Right lobe of liver (tissue), 6 donors: Measurements from ENCODE around the gene RYR3. TPM values are rescaled to one million over a fixed set of nuclear protein-coding genes. Genes with fewer than 3 reads are reported as not detected.

Source experiments
- ATAC-seq, 4 donors: fragments of 200-7000 bp; cut with Tn5 transposase; one replicate each; pipeline ENCODE4 v1.9.1; 2020; ENCODE audit warnings: mild to moderate bottlenecking in 4 of 4, moderate library complexity in 4 of 4
- DNase-seq, 3 donors: peaks; one replicate each; pipeline ENCODE4 v3.0.0-alpha.2; 2020
- H3K27ac ChIP-seq, 3 donors: fragments of 200-600 bp; one replicate each; pipeline ENCODE4 v1.8.0; 2022
- H3K27me3 ChIP-seq, 2 donors: fragments of 200-600 bp; one replicate each; pipeline ENCODE4 v1.8.0; 2022
- H3K36me3 ChIP-seq, 4 donors: fragments of 200-600 bp; sonication (generic) in 1 of 4; one replicate each; pipeline versions ENCODE4 v1.5.1 to v1.8.0; 2017 to 2022; ENCODE audit warnings: control low read depth in 1 of 4
- H3K4me1 ChIP-seq, 4 donors: fragments of 200-600 bp; sonication (generic) in 1 of 4; one replicate each; pipeline versions ENCODE4 v1.5.1 to v1.8.0; 2017 to 2022; ENCODE audit warnings: control low read depth in 1 of 4
- H3K4me3 ChIP-seq, 3 donors: fragments of 200-600 bp; one replicate each; pipeline ENCODE4 v1.8.0; 2022
- H3K9me3 ChIP-seq, 4 donors: fragments of 200-600 bp; sonication (generic) in 1 of 4; one replicate each; pipeline versions ENCODE4 v1.5.1 to v1.8.0; 2017 to 2022; ENCODE audit warnings: control low read depth in 1 of 4
- POLR2A ChIP-seq: fragments of 450-650 bp; IDR thresholded peaks from one replicate; pipeline ENCODE4 v1.6.1; 2017; ENCODE audit warnings: antibody characterized with exemption, mild to moderate bottlenecking
- WGBS: methylation state at CpG from one replicate; pipeline ENCODE4 v1.1.6; 2018; ENCODE audit warnings: low coverage, low lambda C conversion rate; ENCODE audit not compliant: insufficient coverage; ENCODE audit errors: missing lambda C conversion rate; 5-methylcytosine and 5-hydroxymethylcytosine counted together
- intact Hi-C, 2 donors: fragments of 100-400 bp; cut with DNase I; formaldehyde crosslinking; loops; one replicate each; pipeline versions ENCODE4 v1.11.2 to v1.14.1; 2022
- total RNA-seq, 6 experiments: library from RNA; depleted of rRNA in 2 of 6; stranded (reverse); fragments of >200 nt in 2 of 6; fragmentation: NEBNext Ultra II Directional in 3 of 6; extraction: Animal tissue kit (Norgen Biotek cat#: 25700) in 3 of 6; gene quantifications; one replicate each; pipeline versions ENCODE4 v1.1.0 to v1.2.4, GENCODE V29; 2016 to 2023
- TF ChIP-seq, protein P1 (sequence below), 4 donors: fragments of 200-600 bp in 3 of 4; fragments of 450-650 bp in 1 of 4; IDR thresholded peaks; one replicate each; pipeline versions ENCODE4 v1.5.1 to v1.8.0; 2016 to 2022; ENCODE audit warnings: antibody characterized with exemption in 4 of 4, mild to moderate bottlenecking in 2 of 4
- donor health status: DM: no; HTN: yes; CAD: no.
- donor health status: DM: no; HTN: no; CAD: no.
- donor health status: DM: no; HTN: no; CAD: no.
- donor health status: DM: no; HTN: yes; CAD: no.
- donor health status: DM: no; HTN: yes; CAD: no.

The RYR3 gene
- total RNA-seq, 6 experiments from 2014 or later, result under 0.01 to 0.31 (median 0.05) TPM; not detected in 3

DNA sequence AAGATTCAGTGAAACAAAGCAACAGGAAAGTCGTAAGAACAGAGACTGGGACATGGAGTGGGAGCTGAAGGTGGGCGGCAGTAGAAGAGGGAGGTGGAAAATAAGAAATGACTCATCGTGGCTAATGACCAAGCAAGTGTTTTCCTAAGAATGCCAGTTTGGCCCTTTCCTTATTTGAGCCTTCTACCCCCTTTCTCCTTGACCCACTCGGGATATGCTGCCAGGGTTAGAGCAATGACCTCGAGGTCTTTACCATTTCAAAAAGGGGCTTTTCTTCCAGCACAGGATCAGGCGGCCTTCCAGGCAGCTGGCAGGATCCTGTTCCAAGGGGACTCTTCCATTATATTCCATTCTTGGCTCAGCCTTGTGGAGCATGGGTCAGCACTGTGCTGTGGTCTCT, 241.1 kb downstream of the RYR3 start:
- 25% methylated on average over 4 of the region's 6 CpGs for WGBS
- TF ChIP-seq, protein P1, sequence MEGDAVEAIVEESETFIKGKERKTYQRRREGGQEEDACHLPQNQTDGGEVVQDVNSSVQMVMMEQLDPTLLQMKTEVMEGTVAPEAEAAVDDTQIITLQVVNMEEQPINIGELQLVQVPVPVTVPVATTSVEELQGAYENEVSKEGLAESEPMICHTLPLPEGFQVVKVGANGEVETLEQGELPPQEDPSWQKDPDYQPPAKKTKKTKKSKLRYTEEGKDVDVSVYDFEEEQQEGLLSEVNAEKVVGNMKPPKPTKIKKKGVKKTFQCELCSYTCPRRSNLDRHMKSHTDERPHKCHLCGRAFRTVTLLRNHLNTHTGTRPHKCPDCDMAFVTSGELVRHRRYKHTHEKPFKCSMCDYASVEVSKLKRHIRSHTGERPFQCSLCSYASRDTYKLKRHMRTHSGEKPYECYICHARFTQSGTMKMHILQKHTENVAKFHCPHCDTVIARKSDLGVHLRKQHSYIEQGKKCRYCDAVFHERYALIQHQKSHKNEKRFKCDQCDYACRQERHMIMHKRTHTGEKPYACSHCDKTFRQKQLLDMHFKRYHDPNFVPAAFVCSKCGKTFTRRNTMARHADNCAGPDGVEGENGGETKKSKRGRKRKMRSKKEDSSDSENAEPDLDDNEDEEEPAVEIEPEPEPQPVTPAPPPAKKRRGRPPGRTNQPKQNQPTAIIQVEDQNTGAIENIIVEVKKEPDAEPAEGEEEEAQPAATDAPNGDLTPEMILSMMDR (IDR thresholded peaks at IDR 0.05), result no peak
- no peak for TF ChIP-seq POLR2A
- ATAC-seq, result no peak
- no peak for DNase-seq
- no peaks in the 10 kb centered on the region for H3K27me3 ChIP-seq
- H3K9me3 ChIP-seq, result no peaks in the 10 kb centered on the region
- no peak overlapping the region for H3K4me3 ChIP-seq
- intact Hi-C loops, result no loop called here
- no peaks in the 10 kb centered on the region for H3K4me1 ChIP-seq
- H3K36me3 ChIP-seq, result no peaks in the 10 kb centered on the region
- no peak overlapping the region for H3K27ac ChIP-seq

DNA sequence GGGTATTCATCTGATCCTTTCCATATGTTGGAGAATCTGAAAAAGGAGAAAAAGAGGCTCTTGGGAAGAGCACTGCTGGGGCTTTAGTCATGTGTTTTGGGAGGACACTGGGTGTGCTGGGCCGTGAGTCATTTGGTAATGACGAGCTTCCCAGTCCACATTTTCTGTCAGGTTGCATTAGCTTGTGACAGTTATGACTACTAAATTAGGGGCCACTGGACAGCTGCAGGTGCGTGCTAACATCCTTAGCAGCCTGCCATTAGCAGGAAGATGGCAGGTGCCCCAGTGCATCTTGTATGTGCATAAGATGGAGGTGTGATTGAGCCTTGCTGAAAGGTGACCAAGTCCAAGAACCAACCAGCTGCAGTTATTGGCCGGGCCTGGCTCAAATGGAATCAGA, 242.4 kb downstream of the RYR3 start:
- ATAC-seq (no peak), DNase-seq (no peak)
- Histone ChIP-seq H3K36me3 (no peaks in the 10 kb centered on the region), H3K27me3 (no peaks in the 10 kb centered on the region), H3K4me3 (no peak overlapping the region), H3K9me3 (no peaks in the 10 kb centered on the region), H3K4me1 (no peaks in the 10 kb centered on the region), H3K27ac (no peak overlapping the region)
- intact Hi-C loops, result no loop called here
- WGBS, result 58% methylated on average over 2 of the region's 4 CpGs
- no peak for TF ChIP-seq POLR2A
- TF ChIP-seq, protein P1 (IDR thresholded peaks at IDR 0.05), result no peak

DNA sequence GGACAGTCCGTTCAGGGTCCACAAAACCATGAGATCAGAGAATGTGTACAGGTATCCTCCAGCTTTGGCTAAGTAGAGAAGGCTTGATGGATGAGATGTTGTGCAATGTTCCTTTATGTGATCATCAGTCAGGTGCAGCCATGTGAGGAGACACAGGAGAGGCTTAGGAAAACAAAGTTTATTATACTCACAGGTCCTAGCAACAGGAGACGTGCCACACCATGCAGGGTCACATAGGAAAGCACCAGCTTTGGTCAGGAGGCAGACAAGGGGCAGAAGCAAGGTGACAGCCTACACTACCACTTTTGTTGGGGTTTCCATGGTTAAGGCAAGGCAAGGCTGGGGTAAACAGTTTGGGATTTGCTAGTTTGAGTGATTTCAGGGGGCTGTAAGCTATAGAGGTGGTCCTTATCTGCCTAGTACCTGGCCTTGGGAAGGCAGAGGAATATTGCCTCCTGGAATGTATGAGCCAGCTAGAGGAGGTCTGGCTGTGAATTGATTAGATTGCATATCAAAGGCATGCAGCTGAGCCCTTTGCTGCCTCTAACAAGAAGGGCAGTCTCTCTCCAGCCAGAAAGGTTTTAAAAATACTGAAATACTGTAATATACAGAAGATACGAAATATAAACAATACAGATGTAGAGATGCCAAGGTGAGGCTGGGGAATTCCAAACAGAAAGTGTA, 248.6 kb downstream of the RYR3 start:
- DNase-seq (no peak), ATAC-seq (no peak)
- Histone ChIP-seq H3K4me1 (no peaks in the 10 kb centered on the region), H3K27ac (no peak overlapping the region), H3K36me3 (no peaks in the 10 kb centered on the region), H3K9me3 (no peaks in the 10 kb centered on the region), H3K4me3 (no peak overlapping the region), H3K27me3 (no peaks in the 10 kb centered on the region)
- WGBS, result 20% methylated on average over 3 of the region's 3 CpGs
- intact Hi-C loops, result no loop called here
- TF ChIP-seq, protein P1 (IDR thresholded peaks at IDR 0.05), result no peak
- no peak for TF ChIP-seq POLR2A

DNA sequence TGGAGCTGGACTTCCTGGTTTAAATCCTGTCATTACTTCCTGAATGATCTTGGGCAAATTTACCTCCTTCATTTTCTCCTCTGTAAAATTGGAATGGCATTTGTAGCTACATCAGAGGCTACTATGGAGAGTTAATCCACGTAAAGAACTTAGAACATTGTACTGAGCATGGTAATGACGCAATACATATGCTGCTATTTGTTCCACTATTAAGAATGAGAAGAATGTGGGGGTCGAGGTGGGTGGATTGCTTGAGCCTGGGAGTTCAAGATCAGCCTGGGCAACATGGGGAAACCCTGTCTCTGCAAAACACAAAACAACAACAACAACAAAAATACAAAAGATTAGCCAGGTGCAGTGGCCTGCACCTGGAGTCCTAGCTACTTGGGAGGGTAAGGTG, 250.6 kb downstream of the RYR3 start:
- DNase-seq, result no peak
- WGBS, result 14% methylated on average over 2 of the region's 3 CpGs
- TF ChIP-seq, protein P1 (IDR thresholded peaks at IDR 0.05), result no peak
- TF ChIP-seq POLR2A, result no peak

More for the DNA sequence above, 250.6 kb downstream of the RYR3 start:
- no peak for ATAC-seq
- Histone ChIP-seq H3K4me1 (no peaks in the 10 kb centered on the region), H3K4me3 (no peak overlapping the region), H3K27ac (no peak overlapping the region), H3K36me3 (no peaks in the 10 kb centered on the region), H3K27me3 (no peaks in the 10 kb centered on the region), H3K9me3 (no peaks in the 10 kb centered on the region)
- intact Hi-C loops, result no loop called here
